Upper lobe of right lung (tissue), 1 donor: ENCODE results near the gene ACE. TPM values are rescaled to one million over a fixed set of nuclear protein-coding genes. Genes with fewer than 3 reads are reported as not detected.
A peak's percentile ranks its signal among the peaks of the same experiment; 100 is the strongest.

Source experiments
- ATAC-seq: fragments of 200-7000 bp; cut with Tn5 transposase; one replicate; pipeline ENCODE4 v1.9.1; 2020; ENCODE audit warnings: mild to moderate bottlenecking, moderate library complexity
- DNase-seq: peaks from one replicate; pipeline ENCODE4 v3.0.0-alpha.2; 2020
- H3K27ac ChIP-seq: fragments of 200-600 bp; one replicate; pipeline ENCODE4 v1.8.0; 2022
- H3K27me3 ChIP-seq: fragments of 200-600 bp; one replicate; pipeline ENCODE4 v1.8.0; 2022; ENCODE audit warnings: mild to moderate bottlenecking
- H3K36me3 ChIP-seq: fragments of 200-600 bp; one replicate; pipeline ENCODE4 v1.8.0; 2022
- H3K4me1 ChIP-seq: fragments of 200-600 bp; one replicate; pipeline ENCODE4 v1.8.0; 2022
- H3K4me3 ChIP-seq: fragments of 200-600 bp; one replicate; pipeline ENCODE4 v1.8.0; 2022; ENCODE audit warnings: mild to moderate bottlenecking
- H3K9me3 ChIP-seq: fragments of 200-600 bp; one replicate; pipeline ENCODE4 v1.8.0; 2022
- CTCF ChIP-seq: fragments of 200-600 bp; IDR thresholded peaks from one replicate; pipeline ENCODE4 v1.8.0; 2022; ENCODE audit warnings: antibody characterized with exemption
- intact Hi-C: fragments of 100-400 bp; cut with DNase I; formaldehyde crosslinking; loops from one replicate; pipeline ENCODE4 v1.11.0; 2022
- total RNA-seq: library from RNA; stranded (reverse); fragmentation: NEBNext Ultra II Directional; extraction: Animal tissue kit (Norgen Biotek cat#: 25700); gene quantifications from one replicate; pipeline ENCODE4 v1.2.1, GENCODE V29; 2021
- donor health status: DM: no; HTN: yes; CAD: no; lungs with severe emphysema.

ACE gene
- total RNA-seq, 1 donor from 2014 or later: 64.1 TPM

- ATAC-seq: no peak
- no peak for DNase-seq
- no peaks in the 10 kb centered on the region for H3K27me3 ChIP-seq
- H3K27ac ChIP-seq: peak overlapping the region; percentile 51
- TF ChIP-seq CTCF: no peak
- H3K9me3 ChIP-seq: no peaks in the 10 kb centered on the region
- intact Hi-C loops: no loop called here
- no peak overlapping the region for H3K4me3 ChIP-seq
- H3K4me1 ChIP-seq: peaks cover 11% of the 10 kb centered on the region
- no peaks in the 10 kb centered on the region for H3K36me3 ChIP-seq
Observed at GRCh38 chr17:63503341-63503705, 26.5 kb downstream of the ACE start.

GRCh38 chr17:63504261-63504660 is 27.4 kb downstream of the ACE start:
- H3K27ac ChIP-seq: peak overlapping the region; percentile 51
- H3K4me1 ChIP-seq: peaks cover 7% of the 10 kb centered on the region
- intact Hi-C loops: no loop called here
- H3K36me3 ChIP-seq: no peaks in the 10 kb centered on the region
- no peak for TF ChIP-seq CTCF
- no peaks in the 10 kb centered on the region for H3K9me3 ChIP-seq
- H3K27me3 ChIP-seq: no peaks in the 10 kb centered on the region
- DNase-seq (no peak), ATAC-seq (no peak)
- no peak overlapping the region for H3K4me3 ChIP-seq

- Histone ChIP-seq H3K9me3 (no peaks in the 10 kb centered on the region), H3K4me3 (no peak overlapping the region), H3K27ac (no peak overlapping the region), H3K4me1 (no peaks in the 10 kb centered on the region), H3K36me3 (no peaks in the 10 kb centered on the region), H3K27me3 (no peaks in the 10 kb centered on the region)
- ATAC-seq (peak; percentile 33), DNase-seq (no peak)
- no peak for TF ChIP-seq CTCF
- intact Hi-C loops: no loop called here
Observed at GRCh38 chr17:63505341-63505740, 28.5 kb downstream of the ACE start.

- TF ChIP-seq CTCF: no peak
- H3K4me3 ChIP-seq: no peak overlapping the region
Observed at GRCh38 chr17:63506627-63507026, 29.8 kb downstream of the ACE start.

GRCh38 chr17:63511331-63511730 is 34.5 kb downstream of the ACE start:
- H3K36me3 ChIP-seq: no peaks in the 10 kb centered on the region
- intact Hi-C loops: no loop called here
- no peaks in the 10 kb centered on the region for H3K27me3 ChIP-seq
- no peak for DNase-seq
- H3K4me3 ChIP-seq: no peak overlapping the region
- no peak overlapping the region for H3K27ac ChIP-seq
- TF ChIP-seq CTCF: no peak
- no peaks in the 10 kb centered on the region for H3K4me1 ChIP-seq
- no peaks in the 10 kb centered on the region for H3K9me3 ChIP-seq
- ATAC-seq: no peak

More at GRCh38 chr17:63506627-63507026, 29.8 kb downstream of the ACE start:
- H3K4me1 ChIP-seq: no peaks in the 10 kb centered on the region
- H3K27ac ChIP-seq: no peak overlapping the region
- intact Hi-C loops: no loop called here
- H3K27me3 ChIP-seq: no peaks in the 10 kb centered on the region
- H3K36me3 ChIP-seq: no peaks in the 10 kb centered on the region
- DNase-seq: no peak
- no peak for ATAC-seq
- H3K9me3 ChIP-seq: no peaks in the 10 kb centered on the region

GRCh38 chr17:63512388-63512787 is 35.5 kb downstream of the ACE start:
- Histone ChIP-seq H3K4me1 (no peaks in the 10 kb centered on the region), H3K27me3 (no peaks in the 10 kb centered on the region), H3K9me3 (no peaks in the 10 kb centered on the region), H3K27ac (no peak overlapping the region), H3K4me3 (no peak overlapping the region), H3K36me3 (no peaks in the 10 kb centered on the region)
- ATAC-seq (no peak), DNase-seq (no peak)
- no peak for TF ChIP-seq CTCF
- intact Hi-C loops: no loop called here
